Nephron progenitor cell (in vitro differentiated cells): ENCODE measurements around the gene FAR2.

ENCODE experiments used
- DNase-seq: peaks from one replicate; pipeline ENCODE4 v3.0.0; 2021
- H3K27ac Mint-ChIP-seq: 2 replicates; pipeline ENCODE4 v1.8.0; 2021; ENCODE audit warnings: mild to moderate bottlenecking, moderate library complexity, mixed read lengths
- H3K27me3 Mint-ChIP-seq: 2 replicates; pipeline ENCODE4 v1.8.0; 2021; ENCODE audit warnings: mild to moderate bottlenecking, low read depth, mixed read lengths; ENCODE audit not compliant: poor library complexity
- H3K36me3 Mint-ChIP-seq: 2 replicates; pipeline ENCODE4 v1.8.0; 2021; ENCODE audit warnings: low read depth, mixed read lengths
- H3K4me1 Mint-ChIP-seq: 2 replicates; pipeline ENCODE4 v1.8.0; 2021; ENCODE audit warnings: mixed read lengths
- H3K4me3 Mint-ChIP-seq: 2 replicates; pipeline ENCODE4 v1.8.0; 2021; ENCODE audit warnings: mild to moderate bottlenecking, moderate library complexity, mixed read lengths
- H3K9me3 Mint-ChIP-seq: 2 replicates; pipeline ENCODE4 v1.8.0; 2021; ENCODE audit warnings: mild to moderate bottlenecking, moderate library complexity, mixed read lengths
- TF ChIP-seq, protein P1 (sequence below): fragments of 200-600 bp; sonication (generic); IDR thresholded peaks from 2 replicates; pipeline ENCODE4 v1.5.0; 2021; ENCODE audit warnings: antibody characterized with exemption

The FAR2 gene

DNA sequence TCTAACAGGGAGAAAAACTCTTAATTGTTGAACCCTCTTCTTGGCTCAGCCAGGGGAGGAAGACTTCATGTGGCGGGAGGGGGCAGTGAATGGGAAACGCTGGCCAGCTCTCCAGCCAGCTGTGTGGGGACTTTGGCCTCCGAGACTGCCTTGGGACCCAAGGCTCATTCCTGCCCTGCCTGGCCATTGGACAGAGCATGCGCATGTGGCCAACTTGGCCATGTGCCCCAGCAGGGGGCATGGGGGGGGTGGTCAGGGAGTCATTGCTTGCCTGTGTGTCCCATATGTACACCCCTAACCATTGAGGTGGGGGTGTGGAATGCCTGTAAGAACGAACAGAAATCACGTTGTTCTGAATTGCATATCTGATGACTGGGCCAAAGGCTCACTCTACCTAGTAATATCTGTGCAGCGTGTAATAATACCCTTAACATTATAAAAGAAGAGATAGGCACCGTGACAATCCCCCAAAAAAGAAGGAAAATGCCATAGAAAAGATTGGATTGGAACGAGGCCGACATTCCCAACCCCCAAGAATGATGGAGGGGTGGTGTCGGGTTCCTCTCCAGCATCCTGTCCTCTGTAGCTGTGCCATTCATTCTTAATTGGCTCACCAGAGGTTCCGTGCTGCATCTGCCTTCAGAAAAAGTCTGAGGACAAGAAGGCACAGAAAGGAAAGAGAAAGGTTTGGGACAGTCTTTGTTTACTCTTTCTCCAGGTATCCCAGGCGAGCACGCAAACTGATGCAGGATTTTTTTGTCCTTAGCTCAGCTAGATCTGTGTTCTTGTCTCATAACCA lies 3.5 kb upstream of the FAR2 start:
- Mint-ChIP-seq H3K9me3 (peaks cover 6% of the 10 kb centered on the region), H3K4me1 (peaks cover 19% of the 10 kb centered on the region), H3K4me3 (no peak overlapping the region), H3K36me3 (no peaks in the 10 kb centered on the region), H3K27ac (no peak overlapping the region), H3K27me3 (peaks cover 29% of the 10 kb centered on the region)
- TF ChIP-seq, protein P1, sequence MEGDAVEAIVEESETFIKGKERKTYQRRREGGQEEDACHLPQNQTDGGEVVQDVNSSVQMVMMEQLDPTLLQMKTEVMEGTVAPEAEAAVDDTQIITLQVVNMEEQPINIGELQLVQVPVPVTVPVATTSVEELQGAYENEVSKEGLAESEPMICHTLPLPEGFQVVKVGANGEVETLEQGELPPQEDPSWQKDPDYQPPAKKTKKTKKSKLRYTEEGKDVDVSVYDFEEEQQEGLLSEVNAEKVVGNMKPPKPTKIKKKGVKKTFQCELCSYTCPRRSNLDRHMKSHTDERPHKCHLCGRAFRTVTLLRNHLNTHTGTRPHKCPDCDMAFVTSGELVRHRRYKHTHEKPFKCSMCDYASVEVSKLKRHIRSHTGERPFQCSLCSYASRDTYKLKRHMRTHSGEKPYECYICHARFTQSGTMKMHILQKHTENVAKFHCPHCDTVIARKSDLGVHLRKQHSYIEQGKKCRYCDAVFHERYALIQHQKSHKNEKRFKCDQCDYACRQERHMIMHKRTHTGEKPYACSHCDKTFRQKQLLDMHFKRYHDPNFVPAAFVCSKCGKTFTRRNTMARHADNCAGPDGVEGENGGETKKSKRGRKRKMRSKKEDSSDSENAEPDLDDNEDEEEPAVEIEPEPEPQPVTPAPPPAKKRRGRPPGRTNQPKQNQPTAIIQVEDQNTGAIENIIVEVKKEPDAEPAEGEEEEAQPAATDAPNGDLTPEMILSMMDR, result no peak
- no peak for DNase-seq

DNA sequence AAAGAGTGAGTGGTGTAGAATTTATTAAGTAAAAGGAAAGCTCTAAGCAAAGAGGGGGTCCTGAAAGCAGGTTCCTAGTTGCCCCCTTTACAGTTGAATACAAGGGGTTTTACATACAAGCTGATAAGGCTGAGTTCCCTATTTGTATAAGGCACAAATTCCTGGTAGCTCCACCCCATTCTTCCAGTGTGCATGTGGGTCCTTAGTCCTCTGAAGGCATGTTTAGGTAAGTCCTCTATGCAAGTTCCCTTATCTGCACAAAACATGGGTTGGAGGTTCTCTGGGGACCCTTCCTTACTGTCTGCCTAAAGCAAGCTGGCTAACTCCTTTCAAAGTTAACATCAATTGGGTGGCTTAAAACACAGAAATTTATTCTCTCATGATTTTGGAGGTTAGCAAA lies 2.9 kb upstream of the FAR2 start:
- Mint-ChIP-seq H3K27ac (no peak overlapping the region), H3K4me1 (peaks cover 19% of the 10 kb centered on the region), H3K36me3 (no peaks in the 10 kb centered on the region), H3K4me3 (no peak overlapping the region), H3K9me3 (peaks cover 6% of the 10 kb centered on the region), H3K27me3 (peaks cover 30% of the 10 kb centered on the region)
- DNase-seq, result no peak
- TF ChIP-seq, protein P1, result no peak

DNA sequence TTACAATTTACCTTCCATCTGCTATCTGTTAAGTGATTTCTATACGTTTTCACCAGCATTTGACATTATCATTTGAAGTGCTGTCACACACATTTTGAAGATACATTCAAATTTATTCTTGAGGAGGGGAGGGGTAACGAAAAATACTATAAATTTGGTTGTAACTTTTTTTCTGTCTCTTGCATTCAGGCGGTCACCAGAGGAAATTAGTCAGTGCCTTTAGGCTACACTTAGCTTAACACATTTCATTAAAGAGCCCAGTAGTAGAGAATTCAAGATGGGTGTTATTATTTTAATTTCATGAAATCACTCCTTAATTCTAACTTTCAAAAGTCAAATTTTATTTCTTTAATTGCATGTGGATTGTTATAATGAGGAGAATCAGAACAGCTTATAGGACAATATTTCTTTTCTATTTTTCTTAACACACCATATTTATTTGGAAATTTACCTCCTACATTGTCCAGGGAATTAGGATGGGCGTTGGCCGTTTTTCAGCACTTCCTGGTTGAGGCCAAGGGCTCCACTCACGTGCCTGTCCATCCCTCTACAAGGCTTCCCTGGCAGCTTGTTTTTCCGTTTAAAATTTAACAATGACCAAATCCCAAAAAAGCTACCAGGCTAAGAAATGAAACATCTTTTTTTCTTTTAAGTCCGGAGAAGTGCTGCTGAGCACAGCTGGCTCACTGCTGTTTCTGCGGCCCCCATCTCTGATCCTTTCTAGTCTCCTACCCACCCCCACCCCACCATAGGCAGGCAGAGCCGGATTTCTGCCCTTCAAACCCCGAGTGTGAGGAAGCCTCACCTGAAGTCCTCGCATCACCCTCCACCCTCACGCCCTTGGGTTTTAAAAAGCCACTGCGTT lies 1.1 kb upstream of the FAR2 start:
- Mint-ChIP-seq H3K9me3 (peaks cover under 1% of the 10 kb centered on the region), H3K27me3 (peaks cover 34% of the 10 kb centered on the region), H3K4me3 (peak overlapping the region; percentile 86), H3K27ac (no peak overlapping the region), H3K4me1 (peaks cover 19% of the 10 kb centered on the region), H3K36me3 (no peaks in the 10 kb centered on the region)
- DNase-seq, result no peak
- TF ChIP-seq, protein P1, result no peak

DNA sequence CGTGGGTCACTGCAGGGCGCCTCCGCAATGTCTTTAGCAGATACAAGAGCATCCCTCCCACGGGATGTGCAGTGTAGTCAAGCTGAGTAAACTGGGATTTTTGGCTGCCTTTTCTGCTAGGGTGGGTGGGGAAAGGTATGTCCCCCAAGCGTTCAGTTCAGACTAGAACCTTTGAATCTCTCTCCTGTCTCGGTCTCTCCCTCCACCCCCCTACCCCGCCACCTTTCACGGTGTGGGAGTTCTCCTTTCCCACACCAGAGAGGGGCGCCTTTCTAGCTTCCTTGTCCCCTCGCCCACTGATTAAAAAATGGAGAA lies 525 bp upstream of the FAR2 start:
- TF ChIP-seq, protein P1, result no peak
- Mint-ChIP-seq H3K9me3 (no peaks in the 10 kb centered on the region), H3K36me3 (no peaks in the 10 kb centered on the region), H3K27me3 (peaks cover 34% of the 10 kb centered on the region), H3K27ac (no peak overlapping the region), H3K4me3 (peak overlapping the region; percentile 86), H3K4me1 (peaks cover 19% of the 10 kb centered on the region)
- peak; percentile 7 for DNase-seq

DNA sequence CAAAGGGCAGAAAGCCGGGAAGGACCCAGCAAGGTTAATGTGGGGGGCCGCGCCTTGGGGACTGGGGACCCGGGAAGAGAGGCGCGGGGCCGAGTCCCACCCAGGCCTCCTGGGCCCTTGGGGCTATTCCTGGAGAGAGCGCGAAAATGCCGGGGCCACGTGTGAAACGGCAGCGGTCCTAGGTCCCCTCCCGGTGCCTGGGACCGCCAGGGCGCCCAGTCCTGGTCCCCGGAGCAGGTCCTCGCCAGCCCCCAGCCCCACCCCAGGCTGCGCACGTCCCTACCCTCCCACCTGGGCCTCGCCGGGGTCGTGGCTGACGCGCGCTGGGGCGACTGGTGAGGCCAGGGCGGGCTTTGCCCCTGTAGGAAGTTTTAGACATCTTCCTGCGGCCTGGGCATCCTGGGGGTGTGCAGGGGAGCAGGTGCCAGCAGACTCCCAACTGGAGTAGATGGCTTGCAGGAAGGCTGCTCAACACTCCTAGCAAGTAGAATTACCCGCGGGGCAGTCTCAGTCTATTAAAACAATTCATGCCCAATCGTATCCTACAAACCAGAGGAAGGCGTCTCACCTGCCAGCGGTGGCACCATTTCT lies 708 bp downstream of the FAR2 start:
- Mint-ChIP-seq H3K27ac (no peak overlapping the region), H3K36me3 (no peaks in the 10 kb centered on the region), H3K4me1 (peaks cover 19% of the 10 kb centered on the region), H3K27me3 (peaks cover 34% of the 10 kb centered on the region), H3K4me3 (peak overlapping the region; percentile 86), H3K9me3 (no peaks in the 10 kb centered on the region)
- DNase-seq, result peak; percentile 22
- TF ChIP-seq, protein P1, result no peak
